Natural killer cell (primary cell): Measurements from ENCODE around the gene NAXD. TPM values are rescaled to one million over a fixed set of nuclear protein-coding genes. Genes with fewer than 3 reads are reported as not detected.

ENCODE experiments used
- ATAC-seq, 3 donors: fragments of 150-1000 bp in 2 of 3; fragments of 200-7000 bp in 1 of 3; cut with Tn5 transposase; 1 replicate in 1 of 3; 2 replicates in 2 of 3; pipeline ENCODE4 v1.10.0; 2021; ENCODE audit warnings: mild to moderate bottlenecking in 2 of 3, moderate library complexity in 2 of 3
- DNase-seq, 2 donors: peaks; one replicate each; pipeline versions ENCODE4 v3.0.0 to v3.0.0-alpha.2; 2013 to 2021; ENCODE audit warnings: mixed read lengths in 1 of 2
- H3K27ac ChIP-seq: one replicate; pipeline ENCODE4 v1.5.1; 2013; ENCODE audit warnings: mild to moderate bottlenecking, low read length
- H3K27me3 ChIP-seq: one replicate; pipeline ENCODE4 v1.6.1; 2013; ENCODE audit warnings: low read length; ENCODE audit not compliant: control insufficient read depth, insufficient read depth
- H3K36me3 ChIP-seq: one replicate; pipeline ENCODE4 v1.6.1; 2013; ENCODE audit warnings: low read length; ENCODE audit not compliant: control insufficient read depth, insufficient read depth
- H3K4me1 ChIP-seq: one replicate; pipeline ENCODE4 v1.6.1; 2013; ENCODE audit warnings: low read length; ENCODE audit not compliant: control insufficient read depth, insufficient read depth
- H3K4me3 ChIP-seq: one replicate; pipeline ENCODE4 v1.5.1; 2013; ENCODE audit warnings: low read length
- H3K9me3 ChIP-seq: one replicate; pipeline ENCODE4 v1.6.1; 2013; ENCODE audit warnings: low read length; ENCODE audit not compliant: control insufficient read depth, insufficient read depth
- H3K27ac Mint-ChIP-seq, 2 donors: one replicate each; pipeline ENCODE4 v1.8.0; 2022; ENCODE audit warnings: mild to moderate bottlenecking in 2 of 2, mixed read lengths in 2 of 2, moderate library complexity in 1 of 2
- H3K27me3 Mint-ChIP-seq, 2 donors: one replicate each; pipeline ENCODE4 v1.8.0; 2022; ENCODE audit warnings: low read depth in 2 of 2, mixed read lengths in 2 of 2
- H3K36me3 Mint-ChIP-seq: one replicate; pipeline ENCODE4 v1.8.0; 2022; ENCODE audit warnings: mixed read lengths
- H3K4me1 Mint-ChIP-seq, 2 donors: one replicate each; pipeline ENCODE4 v1.8.0; 2022; ENCODE audit warnings: mixed read lengths in 2 of 2
- H3K4me3 Mint-ChIP-seq: one replicate; pipeline ENCODE4 v1.8.0; 2022; ENCODE audit warnings: mild to moderate bottlenecking, moderate library complexity, mixed read lengths
- H3K9me3 Mint-ChIP-seq, 2 donors: one replicate each; pipeline ENCODE4 v1.8.0; 2022; ENCODE audit warnings: mixed read lengths in 2 of 2
- CTCF ChIP-seq: fragments of 200-600 bp; IDR thresholded peaks from one replicate; pipeline ENCODE4 v1.8.0; 2022; ENCODE audit warnings: antibody characterized with exemption
- WGBS: methylation state at CpG from one replicate; pipeline ENCODE4 v1.1.7; 2013; ENCODE audit warnings: missing lambda C conversion rate; ENCODE audit not compliant: insufficient coverage; 5-methylcytosine and 5-hydroxymethylcytosine counted together
- intact Hi-C: fragments of 100-400 bp; cut with micrococcal nuclease; formaldehyde crosslinking; loops from one replicate; pipeline ENCODE4 v1.14.2; 2022
- total RNA-seq, 4 donors: library from RNA; stranded (reverse); fragments of 120-200 nt in 1 of 4; gene quantifications; one replicate each; pipeline versions ENCODE4 v1.2.3 to v1.2.4, GENCODE V29; 2013 to 2022

The NAXD gene
- total RNA-seq, 3 donors from 2014 or later (not counting 1 experiment from before 2014, with no cell fraction given) = 6.8 to 14.0 (median 12.0) TPM

- Mint-ChIP-seq H3K27ac (no peak overlapping the region), H3K4me1 (peaks cover 0 to 3% of the 10 kb centered on the region in 2 donors), H3K4me3 (no peak overlapping the region), H3K9me3 (no peaks in the 10 kb centered on the region), H3K27me3 (no peaks in the 10 kb centered on the region), H3K36me3 (no peaks in the 10 kb centered on the region)
- Histone ChIP-seq H3K4me1 (no peaks in the 10 kb centered on the region), H3K9me3 (no peaks in the 10 kb centered on the region), H3K27ac (no peak overlapping the region), H3K27me3 (no peaks in the 10 kb centered on the region), H3K36me3 (peaks cover 36% of the 10 kb centered on the region), H3K4me3 (no peak overlapping the region)
- DNase-seq (no peak), ATAC-seq (no peak)
- 95% methylated on average over 16 of the region's 16 CpGs for WGBS
- TF ChIP-seq CTCF = no peak
- intact Hi-C loops = no loop called here
Measured at GRCh38 chr13:110687736-110688135, 72.4 kb downstream of the NAXD start.

- intact Hi-C loops = no loop called here
- H3K4me1 ChIP-seq = no peaks in the 10 kb centered on the region
- WGBS = 94% methylated on average over 9 of the region's 9 CpGs
- peaks cover 30% of the 10 kb centered on the region for H3K36me3 ChIP-seq
- Mint-ChIP-seq H3K27ac (no peak overlapping the region), H3K9me3 (no peaks in the 10 kb centered on the region), H3K4me3 (no peak overlapping the region), H3K4me1 (peaks cover 0 to 3% of the 10 kb centered on the region in 2 donors), H3K27me3 (no peaks in the 10 kb centered on the region), H3K36me3 (no peaks in the 10 kb centered on the region)
- H3K27me3 ChIP-seq = no peaks in the 10 kb centered on the region
- H3K9me3 ChIP-seq = no peaks in the 10 kb centered on the region
- TF ChIP-seq CTCF = no peak
- DNase-seq = no peak
- no peak overlapping the region for H3K4me3 ChIP-seq
- ATAC-seq = no peak
- H3K27ac ChIP-seq = no peak overlapping the region
Measured at GRCh38 chr13:110689041-110689440, 73.7 kb downstream of the NAXD start.

Other genes with a start within 250 kb of the NAXD start
- gene RAB20, start 53.8 kb upstream of the NAXD start, total RNA-seq = 1 to 10 TPM; 1.0 to 3.3 (median 1.2) TPM
- gene CARS2, start 90.6 kb downstream of the NAXD start, total RNA-seq = 10 to 100 TPM; 65.3 to 77.3 (median 73.0) TPM
- 10 to 100 TPM; 12.6 to 22.5 (median 15.5) TPM for gene ING1, start 98.2 kb downstream of the NAXD start, total RNA-seq